Fibroblast of the aortic adventitia (primary cell): ENCODE measurements around the gene PDCD5. TPM values are rescaled to one million over a fixed set of nuclear protein-coding genes. Genes with fewer than 3 reads are reported as not detected.
"Not testable (repeated sequence)": the region's sequence is repeated elsewhere in the genome, so short reads cannot be mapped to it uniquely, and the experiment has no call there.

Source experiments
- DNase-seq: peaks from one replicate; pipeline ENCODE4 v3.0.0-alpha.2; 2010; ENCODE audit warnings: low read depth
- H3K4me3 ChIP-seq: 2 replicates; pipeline ENCODE4 v1.5.1; 2011; ENCODE audit warnings: low read depth, mild to moderate bottlenecking, control low read depth, low read length, moderate library complexity
- CTCF ChIP-seq: IDR thresholded peaks from 2 replicates; pipeline ENCODE4 v1.5.1; 2011; ENCODE audit warnings: mild to moderate bottlenecking, low read length, control low read depth, inconsistent platforms; ENCODE audit not compliant: insufficient read depth
- total RNA-seq: library from RNA; depleted of rRNA; stranded (reverse); fragments of >200 nt; gene quantifications from 2 replicates; pipeline ENCODE4 v1.2.3, GENCODE V29; 2012; ENCODE audit warnings: low replicate concordance

PDCD5 gene
- total RNA-seq, 1 donor, result 161 TPM

- TF ChIP-seq CTCF, result no peak
- no peak overlapping the region for H3K4me3 ChIP-seq
- DNase-seq, result peak; percentile 13
Observed at GRCh38 chr19:32566246-32566830, 14.7 kb upstream of the PDCD5 start.

- TF ChIP-seq CTCF, result no peak
- H3K4me3 ChIP-seq, result no peak overlapping the region
- DNase-seq, result no peak
Observed at GRCh38 chr19:32567486-32567885, 13.5 kb upstream of the PDCD5 start.

- H3K4me3 ChIP-seq, result no peak overlapping the region
- TF ChIP-seq CTCF, result peak; percentile 70
- DNase-seq, result peak; percentile 66
Observed at GRCh38 chr19:32570081-32570785, 10.8 kb upstream of the PDCD5 start.

- not testable (repeated sequence) for H3K4me3 ChIP-seq, DNase-seq
Observed at GRCh38 chr19:32571471-32572075, 9.4 kb upstream of the PDCD5 start.

- DNase-seq, H3K4me3 ChIP-seq: not testable (repeated sequence)
Observed at GRCh38 chr19:32572700-32573491, 8.1 kb upstream of the PDCD5 start.

GRCh38 chr19:32573492-32573794 lies 7.5 kb upstream of the PDCD5 start:
- no peak for DNase-seq
- no peak overlapping the region for H3K4me3 ChIP-seq
- no peak for TF ChIP-seq CTCF

GRCh38 chr19:32576790-32577189 lies 4.2 kb upstream of the PDCD5 start:
- DNase-seq, result no peak
- no peak for TF ChIP-seq CTCF
- no peak overlapping the region for H3K4me3 ChIP-seq
